OCI-M1 (cell line): ENCODE measurements around the gene LONP2.

ENCODE experiments used
- DNase-seq: peaks from one replicate; lab custom pipeline; 2025; lab: John Stamatoyannopoulos, UW

Gene LONP2

GRCh38 chr16:48244080-48244862 lies at the start of gene LONP2:
Gene LONP2, plus strand, starts transcription at chr16:48244300. Its CDS starts 89 bp downstream, at chr16:48244389.
- peak; percentile 88 for DNase-seq

GRCh38 chr16:48194828-48195556 lies 49.1 kb upstream of the LONP2 start:
- DNase-seq, result no peak

- no peak for DNase-seq
Observed at GRCh38 chr16:48197294-48197693, 46.8 kb upstream of the LONP2 start.

- no peak for DNase-seq
Observed at GRCh38 chr16:48201515-48202201, 42.4 kb upstream of the LONP2 start.

- DNase-seq, result no peak
Observed at GRCh38 chr16:48203974-48204824, 39.9 kb upstream of the LONP2 start.

- no peak for DNase-seq
Observed at GRCh38 chr16:48204825-48205151, 39.3 kb upstream of the LONP2 start.

- no peak for DNase-seq
Observed at GRCh38 chr16:48206594-48207242, 37.4 kb upstream of the LONP2 start.

- no peak for DNase-seq
Observed at GRCh38 chr16:48210747-48211146, 33.4 kb upstream of the LONP2 start.

GRCh38 chr16:48212033-48212432 lies 32.1 kb upstream of the LONP2 start:
- no peak for DNase-seq

- no peak for DNase-seq
Observed at GRCh38 chr16:48215738-48216137, 28.4 kb upstream of the LONP2 start.

- DNase-seq, result no peak
Observed at GRCh38 chr16:48217708-48218107, 26.4 kb upstream of the LONP2 start.

GRCh38 chr16:48218473-48218872 lies 25.6 kb upstream of the LONP2 start:
- no peak for DNase-seq

GRCh38 chr16:48220891-48221290 lies 23.2 kb upstream of the LONP2 start:
- no peak for DNase-seq

- no peak for DNase-seq
Observed at GRCh38 chr16:48223490-48223889, 20.6 kb upstream of the LONP2 start.

GRCh38 chr16:48225456-48225855 lies 18.6 kb upstream of the LONP2 start:
- DNase-seq, result no peak

- DNase-seq, result peak; percentile 35
Observed at GRCh38 chr16:48231727-48232492, 12.2 kb upstream of the LONP2 start.

- no peak for DNase-seq
Observed at GRCh38 chr16:48232493-48233040, 11.5 kb upstream of the LONP2 start.

GRCh38 chr16:48234630-48235029 lies 9.5 kb upstream of the LONP2 start:
- DNase-seq, result no peak

- DNase-seq, result no peak
Observed at GRCh38 chr16:48235058-48235555, 9.0 kb upstream of the LONP2 start.

- DNase-seq, result no peak
Observed at GRCh38 chr16:48235556-48236136, 8.5 kb upstream of the LONP2 start.
